Measurements from ENCODE around the gene SNRPF. TPM values are rescaled to one million over a fixed set of nuclear protein-coding genes. Genes with fewer than 3 reads are reported as not detected.

The SNRPF gene
- total RNA-seq, 1 donor from 2014 or later = 28.3 TPM

- Mint-ChIP-seq H3K27ac (ENCODE audit: unreplicated experiment) (no peak overlapping the region), H3K27me3 (ENCODE audit: unreplicated experiment) (peaks cover 4% of the 10 kb centered on the region), H3K4me1 (ENCODE audit: unreplicated experiment) (peaks cover 9% of the 10 kb centered on the region), H3K9me3 (ENCODE audit: unreplicated experiment) (no peaks in the 10 kb centered on the region), H3K4me3 (ENCODE audit: unreplicated experiment) (peak overlapping the region; percentile 60), H3K36me3 (ENCODE audit: low read depth, unreplicated experiment) (peaks cover 12% of the 10 kb centered on the region)
- DNase-seq (ENCODE audit: low spot score) = no peak
- no peak for TF ChIP-seq CTCF (IDR thresholded peaks at IDR 0.05; ENCODE audit: unreplicated experiment)
Observed at GRCh38 chr12:95859947-95860850, 1.4 kb downstream of the SNRPF start.

- no peaks in the 10 kb centered on the region for H3K9me3 Mint-ChIP-seq (ENCODE audit: unreplicated experiment)
Observed at GRCh38 chr12:95862038-95862437, 3.3 kb downstream of the SNRPF start.

GRCh38 chr12:95863337-95863736 lies 4.6 kb downstream of the SNRPF start:
- no peaks in the 10 kb centered on the region for H3K27me3 Mint-ChIP-seq (ENCODE audit: unreplicated experiment)
- H3K4me3 Mint-ChIP-seq (ENCODE audit: unreplicated experiment) = no peak overlapping the region
- no peak for DNase-seq (ENCODE audit: low spot score)
- peaks cover 12% of the 10 kb centered on the region for H3K36me3 Mint-ChIP-seq (ENCODE audit: low read depth, unreplicated experiment)
- peaks cover 5% of the 10 kb centered on the region for H3K4me1 Mint-ChIP-seq (ENCODE audit: unreplicated experiment)
- no peak for TF ChIP-seq CTCF (IDR thresholded peaks at IDR 0.05; ENCODE audit: unreplicated experiment)
- H3K9me3 Mint-ChIP-seq (ENCODE audit: unreplicated experiment) = no peaks in the 10 kb centered on the region
- H3K27ac Mint-ChIP-seq (ENCODE audit: unreplicated experiment) = no peak overlapping the region

More at GRCh38 chr12:95862038-95862437, 3.3 kb downstream of the SNRPF start:
- Mint-ChIP-seq H3K4me3 (ENCODE audit: unreplicated experiment) (no peak overlapping the region), H3K27me3 (ENCODE audit: unreplicated experiment) (peaks cover 4% of the 10 kb centered on the region), H3K36me3 (ENCODE audit: low read depth, unreplicated experiment) (peaks cover 12% of the 10 kb centered on the region), H3K4me1 (ENCODE audit: unreplicated experiment) (peaks cover 9% of the 10 kb centered on the region), H3K27ac (ENCODE audit: unreplicated experiment) (no peak overlapping the region)
- no peak for TF ChIP-seq CTCF (IDR thresholded peaks at IDR 0.05; ENCODE audit: unreplicated experiment)
- no peak for DNase-seq (ENCODE audit: low spot score)

- Mint-ChIP-seq H3K9me3 (ENCODE audit: unreplicated experiment) (no peaks in the 10 kb centered on the region), H3K4me1 (ENCODE audit: unreplicated experiment) (peaks cover 2% of the 10 kb centered on the region), H3K36me3 (ENCODE audit: low read depth, unreplicated experiment) (peaks cover 7% of the 10 kb centered on the region), H3K27ac (ENCODE audit: unreplicated experiment) (no peak overlapping the region), H3K4me3 (ENCODE audit: unreplicated experiment) (no peak overlapping the region), H3K27me3 (ENCODE audit: unreplicated experiment) (no peaks in the 10 kb centered on the region)
- no peak for DNase-seq (ENCODE audit: low spot score)
- TF ChIP-seq CTCF (IDR thresholded peaks at IDR 0.05; ENCODE audit: unreplicated experiment) = no peak
Observed at GRCh38 chr12:95870897-95871296, 12.1 kb downstream of the SNRPF start.

GRCh38 chr12:95874452-95874851 lies 15.7 kb downstream of the SNRPF start:
- Mint-ChIP-seq H3K36me3 (ENCODE audit: low read depth, unreplicated experiment) (peaks cover 7% of the 10 kb centered on the region), H3K27me3 (ENCODE audit: unreplicated experiment) (no peaks in the 10 kb centered on the region), H3K9me3 (ENCODE audit: unreplicated experiment) (no peaks in the 10 kb centered on the region), H3K4me3 (ENCODE audit: unreplicated experiment) (no peak overlapping the region), H3K4me1 (ENCODE audit: unreplicated experiment) (peaks cover 2% of the 10 kb centered on the region), H3K27ac (ENCODE audit: unreplicated experiment) (no peak overlapping the region)
- TF ChIP-seq CTCF (IDR thresholded peaks at IDR 0.05; ENCODE audit: unreplicated experiment) = no peak
- no peak for DNase-seq (ENCODE audit: low spot score)
